ENCODE measurements around the gene HOXA9.

HOXA9 gene

GRCh38 chr7:27152816-27153442 is 12.4 kb downstream of the HOXA9 start:
- H2AFZ ChIP-seq (ENCODE audit: low read depth, low read length) = no peak overlapping the region
- H2BK120ac ChIP-seq (ENCODE audit: low read depth, low read length) = no peak overlapping the region
- H2BK15ac ChIP-seq (ENCODE audit: low read depth, poor library complexity, severe bottlenecking) = no peak overlapping the region
- H3K18ac ChIP-seq (ENCODE audit: low read depth in 1 of 2, low read length in 2 of 2) = no peak overlapping the region
- H3K27me3 ChIP-seq (ENCODE audit: control insufficient read depth in 1 of 2, insufficient read depth in 1 of 2, low read length in 2 of 2) = peaks cover 0 to 75% of the 10 kb centered on the region in 2 experiments
- H2AK5ac ChIP-seq (ENCODE audit: low read length, severe bottlenecking) = no peak overlapping the region
- peak overlapping the region in 1 of 2 experiments; percentile 38 for H2BK12ac ChIP-seq (ENCODE audit: low read length in 2 of 2)
- H3K4ac ChIP-seq (ENCODE audit: low read depth in 1 of 2, low read length in 2 of 2) = no peak overlapping the region
- H3K4me1 ChIP-seq (ENCODE audit: control insufficient read depth, insufficient read depth, low read depth, low read length) = peaks cover 17% of the 10 kb centered on the region
- no peak overlapping the region for H3K14ac ChIP-seq (ENCODE audit: low read length in 2 of 2)
- WGBS = 70% methylated on average over 22 of the region's 22 CpGs
- peak overlapping the region; percentile 90 for H3K9ac ChIP-seq (ENCODE audit: low read length)
- H3K36me3 ChIP-seq (ENCODE audit: control insufficient read depth in 1 of 2, insufficient read depth in 2 of 2, low read depth in 1 of 2, low read length in 2 of 2) = peaks cover 0 to 35% of the 10 kb centered on the region in 2 experiments
- no peak for DNase-seq
- no peaks in the 10 kb centered on the region for H3K9me3 ChIP-seq (ENCODE audit: control insufficient read depth, low read length)
- peak overlapping the region; percentile 10 for H4K8ac ChIP-seq (ENCODE audit: low read length)
- peaks cover 17% of the 10 kb centered on the region for H3K79me1 ChIP-seq (replicated peaks; ENCODE audit: low read length, poor library complexity, severe bottlenecking)
- H3K23ac ChIP-seq (ENCODE audit: low read length in 2 of 2) = no peak overlapping the region
- no peak overlapping the region for H3K4me2 ChIP-seq (ENCODE audit: low read length, poor library complexity, severe bottlenecking)
- no peak overlapping the region for H2BK5ac ChIP-seq (ENCODE audit: low read depth, low read length, poor library complexity, severe bottlenecking)
- H3K4me3 ChIP-seq (ENCODE audit: insufficient read depth in 1 of 2, low read depth in 1 of 2, low read length in 2 of 2) = peak overlapping the region in 1 of 2 experiments; percentile 82
- no peak overlapping the region for H4K91ac ChIP-seq (ENCODE audit: low read length)
- no peak overlapping the region for H3K27ac ChIP-seq (ENCODE audit: low read length, poor library complexity, severe bottlenecking)

- Histone ChIP-seq H3K4me3 (ENCODE audit: insufficient read depth in 1 of 2, low read depth in 1 of 2, low read length in 2 of 2) (peak within 1 kb of the TSS in 1 of 2 experiments; percentile 82), H2BK120ac (ENCODE audit: low read depth, low read length) (no peak within 1 kb of the TSS), H3K14ac (ENCODE audit: low read length in 2 of 2) (no peak within 1 kb of the TSS), H3K18ac (ENCODE audit: low read depth in 1 of 2, low read length in 2 of 2) (peak within 1 kb of the TSS; percentile 19 to 25), H3K27ac (ENCODE audit: low read length, poor library complexity, severe bottlenecking) (no peak within 1 kb of the TSS), H4K8ac (ENCODE audit: low read length) (peak within 1 kb of the TSS; percentile 10), H2BK12ac (ENCODE audit: low read length in 2 of 2) (peak within 1 kb of the TSS in 1 of 2 experiments; percentile 73), H2BK15ac (ENCODE audit: low read depth, poor library complexity, severe bottlenecking) (no peak within 1 kb of the TSS), H3K79me1 (replicated peaks; ENCODE audit: low read length, poor library complexity, severe bottlenecking) (peaks cover 18% of the 10 kb centered on the region), H3K4me1 (ENCODE audit: control insufficient read depth, insufficient read depth, low read depth, low read length) (peaks cover 15% of the 10 kb centered on the region), H2BK5ac (ENCODE audit: low read depth, low read length, poor library complexity, severe bottlenecking) (no peak within 1 kb of the TSS), H3K23ac (ENCODE audit: low read length in 2 of 2) (peak within 1 kb of the TSS in 1 of 2 experiments; percentile 67), H4K91ac (ENCODE audit: low read length) (peak within 1 kb of the TSS; percentile 43), H2AFZ (ENCODE audit: low read depth, low read length) (no peak within 1 kb of the TSS), H2AK5ac (ENCODE audit: low read length, severe bottlenecking) (no peak within 1 kb of the TSS), H3K4me2 (ENCODE audit: low read length, poor library complexity, severe bottlenecking) (peak within 1 kb of the TSS; percentile 23), H3K4ac (ENCODE audit: low read depth in 1 of 2, low read length in 2 of 2) (no peak within 1 kb of the TSS), H3K27me3 (ENCODE audit: control insufficient read depth in 1 of 2, insufficient read depth in 1 of 2, low read length in 2 of 2) (peaks cover 0 to 67% of the 10 kb centered on the region in 2 experiments), H3K36me3 (ENCODE audit: control insufficient read depth in 1 of 2, insufficient read depth in 2 of 2, low read depth in 1 of 2, low read length in 2 of 2) (peaks cover 0 to 35% of the 10 kb centered on the region in 2 experiments), H3K9me3 (ENCODE audit: control insufficient read depth, low read length) (no peaks in the 10 kb centered on the region), H3K9ac (ENCODE audit: low read length) (peak within 1 kb of the TSS; percentile 90)
- 48% methylated on average over 47 of the region's 53 CpGs for WGBS
- peak; percentile 50 for DNase-seq
Observed at GRCh38 chr7:27151931-27152815, 13.2 kb downstream of the HOXA9 start, which contains the start of gene HOXA3. HOXA3 (minus strand) TSS chr7:27152583; CDS start chr7:27110640, 41,943 bp downstream.

GRCh38 chr7:27151341-27151930 is 13.9 kb downstream of the HOXA9 start:
- Histone ChIP-seq H3K23ac (ENCODE audit: low read length in 2 of 2) (no peak overlapping the region), H2AK5ac (ENCODE audit: low read length, severe bottlenecking) (no peak overlapping the region), H2AFZ (ENCODE audit: low read depth, low read length) (no peak overlapping the region), H3K79me1 (replicated peaks; ENCODE audit: low read length, poor library complexity, severe bottlenecking) (peaks cover 21% of the 10 kb centered on the region), H3K4ac (ENCODE audit: low read depth in 1 of 2, low read length in 2 of 2) (peak overlapping the region in 1 of 2 experiments; percentile 29), H3K4me1 (ENCODE audit: control insufficient read depth, insufficient read depth, low read depth, low read length) (peaks cover 13% of the 10 kb centered on the region), H2BK12ac (ENCODE audit: low read length in 2 of 2) (no peak overlapping the region), H3K36me3 (ENCODE audit: control insufficient read depth in 1 of 2, insufficient read depth in 2 of 2, low read depth in 1 of 2, low read length in 2 of 2) (peaks cover 2 to 35% of the 10 kb centered on the region in 2 experiments), H3K9ac (ENCODE audit: low read length) (peak overlapping the region; percentile 90), H3K27me3 (ENCODE audit: control insufficient read depth in 1 of 2, insufficient read depth in 1 of 2, low read length in 2 of 2) (peaks cover 0 to 67% of the 10 kb centered on the region in 2 experiments), H3K9me3 (ENCODE audit: control insufficient read depth, low read length) (no peaks in the 10 kb centered on the region), H3K18ac (ENCODE audit: low read depth in 1 of 2, low read length in 2 of 2) (no peak overlapping the region), H3K14ac (ENCODE audit: low read length in 2 of 2) (no peak overlapping the region), H2BK15ac (ENCODE audit: low read depth, poor library complexity, severe bottlenecking) (no peak overlapping the region), H3K27ac (ENCODE audit: low read length, poor library complexity, severe bottlenecking) (no peak overlapping the region), H2BK120ac (ENCODE audit: low read depth, low read length) (no peak overlapping the region), H3K4me2 (ENCODE audit: low read length, poor library complexity, severe bottlenecking) (no peak overlapping the region), H4K91ac (ENCODE audit: low read length) (no peak overlapping the region), H4K8ac (ENCODE audit: low read length) (no peak overlapping the region), H3K4me3 (ENCODE audit: insufficient read depth in 1 of 2, low read depth in 1 of 2, low read length in 2 of 2) (peak overlapping the region in 1 of 2 experiments; percentile 82), H2BK5ac (ENCODE audit: low read depth, low read length, poor library complexity, severe bottlenecking) (no peak overlapping the region)
- WGBS = 45% methylated on average over 23 of the region's 27 CpGs
- no peak for DNase-seq
